ENCODE results near the gene MAPK10. TPM values are rescaled to one million over a fixed set of nuclear protein-coding genes. Genes with fewer than 3 reads are reported as not detected.

The MAPK10 gene
- total RNA-seq, 1 experiment from 2014 or later: 4.7 TPM

GRCh38 chr4:86098691-86099090 is 261.2 kb downstream of the MAPK10 start:
- Histone ChIP-seq H3K56ac (ENCODE audit: insufficient read length, low read depth, low read length) (no peak overlapping the region), H3K23ac (ENCODE audit: insufficient read length, low read depth, low read length) (no peak overlapping the region), H3K4ac (ENCODE audit: low read depth, low read length) (no peak overlapping the region), H3K9ac (ENCODE audit: extremely low read depth, insufficient read length, low read length) (no peak overlapping the region), H3T11ph (ENCODE audit: low read length) (no peak overlapping the region), H3K18ac (ENCODE audit: insufficient read length, low read depth, low read length) (no peak overlapping the region), H3K9me3 (ENCODE audit: control insufficient read depth, low read depth, low read length) (no peaks in the 10 kb centered on the region), H2BK12ac (ENCODE audit: insufficient read length, low read depth, low read length) (no peak overlapping the region), H3K27me3 (ENCODE audit: insufficient read depth, low read length) (no peaks in the 10 kb centered on the region), H2BK15ac (ENCODE audit: low read depth, low read length) (no peak overlapping the region), H3K4me1 (ENCODE audit: insufficient read depth, low read length) (no peaks in the 10 kb centered on the region), H3K14ac (ENCODE audit: insufficient read depth, low read length) (no peak overlapping the region), H2BK120ac (ENCODE audit: low read depth, low read length, poor library complexity, severe bottlenecking) (no peak overlapping the region), H4K8ac (replicated peaks; ENCODE audit: insufficient read length, low read depth, low read length) (no peak overlapping the region), H3K23me2 (ENCODE audit: insufficient read length, low read depth, low read length, poor library complexity, severe bottlenecking) (no peaks in the 10 kb centered on the region), H3K79me2 (ENCODE audit: insufficient read depth, low read length) (no peaks in the 10 kb centered on the region), H3K27ac (ENCODE audit: insufficient read length, low read depth, low read length) (no peak overlapping the region), H4K20me1 (ENCODE audit: control insufficient read depth, insufficient read depth, insufficient read length) (no peaks in the 10 kb centered on the region), H3K4me2 (ENCODE audit: insufficient read depth, insufficient read length, low read length) (no peak overlapping the region), H2BK20ac (ENCODE audit: low read depth, low read length, poor library complexity, severe bottlenecking) (no peak overlapping the region), H2BK5ac (ENCODE audit: insufficient read length, low read length) (no peak overlapping the region), H4K5ac (ENCODE audit: insufficient read length, low read depth, low read length) (no peak overlapping the region), H4K91ac (ENCODE audit: insufficient read length, low read depth, low read length) (no peak overlapping the region), H2AK5ac (ENCODE audit: insufficient read length, low read length) (no peak overlapping the region), H2AFZ (ENCODE audit: low read length) (no peak overlapping the region), H3K79me1 (ENCODE audit: insufficient read depth, low read depth, low read length, poor library complexity, severe bottlenecking) (no peaks in the 10 kb centered on the region)
- DNase-seq: no peak
- H3K9me3 Mint-ChIP-seq: no peaks in the 10 kb centered on the region
- no peaks in the 10 kb centered on the region for H3K27me3 Mint-ChIP-seq (ENCODE audit: low read depth)
- TF ChIP-seq, protein P1, sequence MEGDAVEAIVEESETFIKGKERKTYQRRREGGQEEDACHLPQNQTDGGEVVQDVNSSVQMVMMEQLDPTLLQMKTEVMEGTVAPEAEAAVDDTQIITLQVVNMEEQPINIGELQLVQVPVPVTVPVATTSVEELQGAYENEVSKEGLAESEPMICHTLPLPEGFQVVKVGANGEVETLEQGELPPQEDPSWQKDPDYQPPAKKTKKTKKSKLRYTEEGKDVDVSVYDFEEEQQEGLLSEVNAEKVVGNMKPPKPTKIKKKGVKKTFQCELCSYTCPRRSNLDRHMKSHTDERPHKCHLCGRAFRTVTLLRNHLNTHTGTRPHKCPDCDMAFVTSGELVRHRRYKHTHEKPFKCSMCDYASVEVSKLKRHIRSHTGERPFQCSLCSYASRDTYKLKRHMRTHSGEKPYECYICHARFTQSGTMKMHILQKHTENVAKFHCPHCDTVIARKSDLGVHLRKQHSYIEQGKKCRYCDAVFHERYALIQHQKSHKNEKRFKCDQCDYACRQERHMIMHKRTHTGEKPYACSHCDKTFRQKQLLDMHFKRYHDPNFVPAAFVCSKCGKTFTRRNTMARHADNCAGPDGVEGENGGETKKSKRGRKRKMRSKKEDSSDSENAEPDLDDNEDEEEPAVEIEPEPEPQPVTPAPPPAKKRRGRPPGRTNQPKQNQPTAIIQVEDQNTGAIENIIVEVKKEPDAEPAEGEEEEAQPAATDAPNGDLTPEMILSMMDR (conservative IDR thresholded peaks at IDR 0.05): no peak
- H3K27ac Mint-ChIP-seq: no peak overlapping the region
- WGBS (ENCODE audit: extremely low coverage, insufficient read length, low lambda C conversion rate): no CpG with 5 or more reads among the region's 3 CpGs
- no peaks in the 10 kb centered on the region for H3K36me3 Mint-ChIP-seq (ENCODE audit: insufficient read depth in 1 of 3, low read depth in 3 of 3)
- H3K4me1 Mint-ChIP-seq: peaks cover 5 to 10% of the 10 kb centered on the region in 2 experiments; a peak in 3 of 4 replicates
- H3K4me3 Mint-ChIP-seq: no peak overlapping the region
